Stromal cell of bone marrow (primary cell): Measurements from ENCODE around the gene RNLS.

Source experiments
- DNase-seq: peaks from one replicate; pipeline ENCODE4 v3.0.0-alpha.2; 2012; ENCODE audit warnings: low read depth

The RNLS gene

DNA sequence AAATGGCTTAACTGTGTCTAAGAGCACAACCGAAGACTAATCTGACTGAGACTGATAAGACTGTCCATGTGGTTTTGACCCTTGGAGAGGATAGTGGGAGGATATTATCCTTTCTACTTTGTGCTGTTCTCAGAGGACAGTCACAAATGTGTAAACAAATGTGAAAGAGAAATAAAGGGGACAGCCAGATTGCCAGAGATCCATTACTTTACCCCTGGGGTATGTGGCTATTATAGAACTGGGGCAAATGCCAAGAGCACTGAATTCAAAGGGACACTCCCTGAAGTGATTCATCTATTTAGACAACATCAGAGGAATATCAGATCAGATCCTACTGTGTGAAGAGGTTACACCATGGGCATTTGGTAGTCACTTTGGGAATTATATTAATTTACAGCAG is 154.7 kb downstream of the RNLS start:
- DNase-seq: no peak

DNA sequence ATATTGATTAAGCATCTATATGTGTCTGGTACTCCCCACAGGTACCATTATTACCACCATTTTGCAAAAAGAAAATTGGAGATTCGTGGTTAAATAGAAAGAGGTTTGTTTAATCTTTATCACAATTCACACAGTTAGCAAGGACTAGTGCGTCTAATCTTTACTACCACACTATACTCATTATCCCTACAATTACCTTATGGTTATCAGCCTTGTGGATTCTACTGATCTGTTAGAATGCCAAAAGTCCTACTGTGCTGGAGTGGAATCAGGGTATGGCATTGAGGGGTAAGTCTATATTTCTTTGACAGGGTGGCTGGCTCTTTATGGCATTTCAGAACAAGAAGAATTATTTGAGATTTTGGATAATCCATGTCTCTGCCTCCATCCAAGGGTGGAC is 156.1 kb downstream of the RNLS start:
- no peak for DNase-seq

DNA sequence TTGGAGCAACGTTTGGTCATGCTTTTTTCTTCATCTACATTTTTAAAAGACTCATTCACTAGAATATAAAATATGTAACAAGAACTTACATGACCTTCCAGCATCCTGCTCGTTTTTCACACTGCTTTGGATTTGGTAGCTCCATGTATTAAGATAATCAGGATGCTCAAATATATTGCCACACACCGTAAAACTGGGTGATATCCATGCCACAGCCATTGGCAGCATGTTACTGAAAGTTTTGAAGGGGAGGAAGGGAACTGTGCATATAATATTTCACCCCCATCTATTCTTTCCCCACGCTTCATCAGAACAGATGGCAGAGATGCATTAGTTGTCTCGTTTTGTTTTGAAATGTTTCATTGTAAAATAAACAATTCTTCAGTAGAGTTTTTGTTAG is 158.2 kb downstream of the RNLS start:
- no peak for DNase-seq

DNA sequence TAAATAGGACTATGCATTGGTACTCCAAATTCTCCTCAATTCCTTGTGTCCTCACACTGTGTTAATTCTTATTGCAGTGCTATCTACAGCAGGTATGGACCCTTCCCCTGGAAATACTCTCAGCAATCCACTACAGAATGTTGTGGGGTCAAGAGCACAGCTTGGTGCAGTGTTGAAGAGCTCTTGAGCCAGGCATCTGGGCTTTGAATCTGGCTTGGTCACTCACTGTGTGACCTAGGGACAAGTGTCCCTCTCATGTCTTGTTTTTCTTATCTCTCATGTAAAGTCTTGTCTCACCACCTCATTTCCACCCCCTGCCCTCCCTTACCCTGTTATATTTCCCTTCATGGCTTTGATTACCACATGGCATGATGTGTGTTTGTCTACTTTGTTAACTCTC is 159.4 kb downstream of the RNLS start:
- no peak for DNase-seq

DNA sequence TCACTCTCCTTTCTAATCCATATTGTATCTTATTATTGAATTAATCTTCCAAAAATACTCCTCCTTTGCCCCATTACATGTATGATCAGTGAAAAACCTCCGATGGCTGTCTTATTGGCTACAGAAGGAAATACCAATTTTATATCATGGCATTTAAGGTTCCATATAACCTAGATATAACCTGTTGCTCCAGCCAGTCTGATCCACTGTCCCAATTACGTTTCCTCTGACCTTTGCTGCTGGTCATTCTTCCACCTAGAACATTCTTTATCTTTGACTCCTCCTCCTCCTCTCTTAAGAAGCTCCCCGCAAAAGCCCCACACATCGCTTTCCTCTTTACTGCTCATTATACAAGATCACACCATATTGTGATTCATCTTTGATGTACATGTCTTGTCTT is 161.5 kb downstream of the RNLS start:
- DNase-seq: no peak

DNA sequence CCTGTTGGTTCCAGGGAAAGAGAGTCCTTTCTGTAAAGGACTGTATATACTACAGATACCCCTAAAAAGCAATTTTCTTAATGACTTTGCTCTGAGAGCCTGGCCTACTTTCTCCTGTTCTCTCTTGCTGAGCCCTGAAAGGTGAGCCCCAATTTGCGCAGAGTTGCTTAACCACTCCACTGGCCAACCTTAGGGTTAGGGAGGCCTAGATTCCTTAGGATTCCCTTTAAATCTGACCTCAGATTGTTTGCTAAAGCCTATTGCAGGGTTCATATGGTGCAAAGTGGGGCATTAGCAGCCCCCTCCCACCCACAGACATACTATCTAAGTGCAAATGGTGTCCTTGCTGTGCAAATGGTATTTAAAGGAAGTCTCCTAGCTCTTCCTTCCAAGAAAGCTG is 164.2 kb downstream of the RNLS start:
- DNase-seq: no peak

DNA sequence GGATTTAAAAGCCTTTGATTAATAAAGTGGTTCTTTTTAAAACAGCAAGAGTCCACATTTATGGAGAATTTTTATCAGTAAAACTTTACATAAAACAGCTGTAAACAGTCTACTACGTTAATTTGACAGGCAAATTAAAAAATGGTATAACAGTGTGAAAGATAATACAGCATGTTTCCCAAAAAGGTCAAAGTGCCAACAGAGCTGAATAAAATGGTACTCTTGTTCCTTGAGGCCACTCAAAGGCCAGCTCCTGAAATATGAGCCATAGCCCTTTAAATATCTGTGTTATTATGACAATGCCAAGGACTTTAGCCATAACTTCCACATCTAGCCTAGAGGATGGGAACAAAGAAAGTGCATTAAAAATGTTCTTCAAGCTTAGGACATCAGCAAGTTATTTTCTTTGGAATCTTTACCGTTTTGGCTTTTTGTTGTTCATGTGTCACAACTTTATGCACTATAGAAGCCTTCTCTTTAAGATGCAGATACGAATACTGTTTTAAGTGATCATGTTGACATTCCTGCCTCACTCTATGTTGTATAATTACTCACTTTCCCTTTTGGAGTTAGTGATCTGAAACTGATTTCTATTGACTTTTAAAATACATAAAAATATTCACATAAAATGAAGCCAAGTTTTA is 165.6 kb downstream of the RNLS start:
- DNase-seq: no peak

DNA sequence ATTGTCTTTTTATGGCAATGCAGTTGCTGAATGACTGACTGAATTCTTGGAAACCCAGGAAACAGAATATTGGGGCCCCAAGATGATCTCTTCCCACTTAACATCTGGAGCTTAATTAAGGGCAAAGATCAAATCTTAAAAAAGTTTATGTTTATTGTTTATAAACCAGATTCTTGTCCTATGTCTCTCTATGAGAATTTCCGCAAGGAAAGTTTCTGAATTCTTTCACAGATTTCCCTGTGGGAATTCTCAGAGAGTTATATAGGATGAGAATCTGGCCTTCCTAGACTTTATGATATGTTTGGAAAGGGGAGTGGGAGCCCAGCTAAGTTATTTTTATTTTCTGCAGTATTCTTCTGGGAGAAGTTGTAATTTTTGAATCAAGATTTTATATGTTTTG is 166.3 kb downstream of the RNLS start:
- DNase-seq: no peak

DNA sequence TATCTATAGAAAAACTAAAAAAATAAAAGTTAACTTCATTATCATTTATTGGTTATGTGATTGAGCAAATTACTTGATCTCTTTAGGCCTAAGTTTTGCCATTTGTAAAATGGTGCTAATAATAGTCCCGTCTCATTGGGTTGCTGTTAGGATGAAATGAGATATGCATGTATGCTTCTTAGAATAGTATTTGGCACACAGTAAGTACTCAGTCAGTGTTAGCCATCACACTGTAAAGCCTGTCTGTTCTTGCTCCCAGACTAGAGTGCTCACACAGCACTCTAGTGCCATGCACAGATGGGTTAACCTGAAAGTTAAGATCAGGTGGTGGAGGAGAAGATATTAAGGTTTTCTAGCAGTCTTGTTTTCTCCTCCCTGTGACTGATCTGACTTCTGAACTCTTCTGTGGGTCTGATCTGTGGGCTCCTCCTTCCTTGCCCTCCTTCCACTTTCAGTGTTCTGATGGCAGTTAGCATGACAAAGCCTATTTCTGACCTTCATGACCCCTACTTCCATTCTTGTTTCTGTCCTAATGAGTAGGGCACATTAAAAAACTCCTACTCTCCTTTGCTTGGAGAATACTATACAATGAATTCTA is 167.5 kb downstream of the RNLS start:
- DNase-seq: no peak

DNA sequence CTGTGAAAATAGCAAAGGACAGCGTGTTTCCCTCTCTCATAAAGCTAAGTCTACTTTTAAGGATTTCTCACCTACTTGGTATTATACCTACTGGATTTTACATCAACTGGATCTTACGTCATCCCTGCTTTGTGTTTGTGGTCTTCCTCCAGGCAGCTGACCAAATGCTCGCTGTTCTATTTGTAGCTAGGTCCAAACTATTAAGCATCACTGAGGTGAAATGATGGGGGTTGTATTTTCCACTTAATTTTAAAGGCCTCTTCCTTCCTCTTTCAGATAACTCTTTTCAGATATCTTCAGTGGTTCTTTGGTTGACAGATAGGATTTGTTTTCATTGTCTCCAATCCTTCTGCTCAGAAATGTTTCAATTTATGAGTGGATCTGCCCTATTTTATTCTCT is 169.7 kb downstream of the RNLS start:
- no peak for DNase-seq

DNA sequence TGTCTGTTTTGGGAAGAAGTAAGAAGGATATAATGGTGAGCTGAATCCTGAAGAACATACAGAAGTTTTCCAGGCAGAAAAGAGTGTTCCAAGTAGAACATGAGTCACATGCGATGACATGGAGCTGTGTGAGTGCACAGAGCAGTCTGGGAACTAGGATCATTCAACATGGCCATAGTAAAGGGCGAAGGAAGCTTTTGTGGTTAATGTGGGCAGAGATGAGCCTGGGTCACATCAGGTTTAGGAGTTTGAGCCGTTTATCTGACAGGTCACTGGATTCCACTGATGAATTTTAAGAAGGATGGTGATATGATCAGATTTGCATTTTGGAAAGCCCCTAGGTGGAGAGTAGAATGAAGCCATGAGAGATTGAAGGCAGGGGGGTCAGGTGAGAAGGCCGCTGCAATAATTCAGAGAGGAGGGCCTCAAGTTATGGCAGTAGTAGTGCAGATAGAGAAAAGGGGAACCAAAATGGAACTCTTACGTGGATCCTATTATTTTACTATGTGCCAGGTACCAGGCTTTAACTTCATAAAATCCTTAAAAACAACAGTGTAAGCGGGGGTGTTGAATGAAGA is 171.3 kb downstream of the RNLS start:
- no peak for DNase-seq

DNA sequence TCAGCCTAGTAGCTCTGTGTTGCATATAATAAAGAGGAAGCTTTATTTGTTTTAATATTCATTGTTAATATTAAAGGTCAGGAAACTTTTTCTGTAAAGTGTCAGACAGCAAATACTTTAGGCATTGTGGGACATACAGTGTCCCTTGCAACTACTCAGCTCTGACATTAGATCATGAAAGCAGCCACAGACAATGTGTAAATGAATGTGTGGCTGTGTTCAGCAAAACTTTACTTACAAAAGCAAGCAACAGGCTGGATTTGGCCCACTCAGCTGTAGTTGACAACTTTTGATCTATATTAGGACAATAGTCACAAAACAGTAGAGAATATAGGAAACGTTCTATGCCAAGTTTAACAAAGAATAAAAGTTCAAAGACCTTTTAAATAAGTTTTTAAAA is 173.3 kb downstream of the RNLS start:
- DNase-seq: no peak

DNA sequence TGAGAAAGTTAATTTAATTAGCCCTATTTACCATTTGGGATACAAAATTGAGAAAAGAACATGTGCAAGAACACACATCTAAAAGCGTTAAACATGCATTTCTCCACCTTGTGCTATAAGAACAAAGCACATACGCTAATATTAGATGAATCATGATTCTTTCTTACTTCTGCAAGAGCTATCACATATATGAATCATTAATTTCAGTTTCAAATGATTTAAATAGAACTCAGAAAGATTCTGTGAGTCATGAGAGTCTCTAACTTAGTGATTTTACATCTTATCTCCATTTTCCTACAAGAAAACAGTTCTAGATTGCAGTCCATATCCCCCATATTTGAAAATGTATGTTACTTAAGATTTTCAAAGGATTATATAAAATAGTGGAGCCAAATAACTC is 173.9 kb downstream of the RNLS start:
- DNase-seq: no peak

DNA sequence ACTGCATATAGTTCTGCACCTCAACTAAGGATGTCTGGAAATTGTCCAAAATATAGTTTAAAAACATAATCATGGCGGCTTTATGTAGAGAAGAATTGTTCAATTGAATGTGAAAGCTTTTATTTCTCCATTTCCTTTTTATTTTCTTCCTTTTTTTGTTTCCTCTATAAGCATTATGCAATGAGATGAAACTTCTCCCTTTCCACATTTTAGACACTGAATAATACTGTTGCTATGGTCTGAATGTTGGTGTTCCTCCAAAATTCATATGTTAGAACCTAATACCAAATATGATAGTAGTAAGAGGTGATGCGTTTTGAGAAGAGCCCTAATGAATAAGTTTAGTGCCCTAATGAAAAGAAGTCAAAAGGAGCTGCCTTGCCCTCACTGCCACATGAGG is 175.0 kb downstream of the RNLS start:
- no peak for DNase-seq

DNA sequence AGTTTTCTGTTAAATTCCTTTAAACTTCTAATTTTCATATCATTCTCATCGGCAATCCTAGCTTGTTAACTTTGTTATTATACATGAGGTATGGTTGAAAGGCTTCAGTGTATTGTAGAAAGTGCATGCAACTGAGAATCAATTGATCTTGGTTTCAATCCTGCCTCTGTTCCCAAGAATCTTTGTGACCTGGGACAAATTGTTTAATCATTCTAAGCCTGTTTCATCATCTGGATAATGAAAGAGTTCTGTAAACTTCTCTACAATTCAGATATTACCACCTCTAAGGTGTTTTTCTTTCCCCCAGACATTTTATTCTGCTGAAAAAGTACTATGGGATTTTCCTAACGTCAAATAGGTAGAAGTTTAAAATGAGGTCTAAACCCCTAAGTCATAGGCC is 179.0 kb downstream of the RNLS start:
- DNase-seq: no peak

DNA sequence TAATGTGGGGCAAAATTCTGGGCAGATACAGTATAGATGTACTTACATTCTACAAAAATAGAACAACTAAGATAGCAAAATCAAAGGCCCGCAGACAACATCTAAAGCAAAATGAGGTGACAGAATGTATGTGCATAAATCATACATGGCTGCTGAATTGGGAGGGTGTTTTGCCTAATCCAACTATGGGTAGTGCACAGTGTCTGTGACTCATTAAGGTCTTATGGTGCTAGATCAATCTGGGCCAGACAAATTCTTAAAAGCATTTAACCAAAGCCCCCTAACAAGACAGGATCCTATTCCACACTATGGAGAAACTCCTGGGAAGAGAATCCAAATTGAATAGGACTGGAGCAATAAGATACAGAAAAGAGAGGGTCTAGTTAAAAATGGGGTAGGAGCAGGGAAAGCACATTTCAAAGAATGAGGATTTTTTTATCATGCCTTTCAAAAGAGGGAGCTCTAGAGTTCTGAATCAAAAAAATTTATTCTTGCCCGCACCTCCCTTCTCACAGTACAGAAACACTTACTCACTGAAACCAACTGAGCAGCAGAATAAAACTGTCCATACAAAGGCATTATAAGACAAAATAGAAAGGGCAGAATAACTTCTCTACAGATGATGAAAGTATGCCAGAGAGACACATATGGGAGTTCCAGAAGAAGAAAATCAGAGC is 181.3 kb downstream of the RNLS start:
- DNase-seq: peak; percentile 35

DNA sequence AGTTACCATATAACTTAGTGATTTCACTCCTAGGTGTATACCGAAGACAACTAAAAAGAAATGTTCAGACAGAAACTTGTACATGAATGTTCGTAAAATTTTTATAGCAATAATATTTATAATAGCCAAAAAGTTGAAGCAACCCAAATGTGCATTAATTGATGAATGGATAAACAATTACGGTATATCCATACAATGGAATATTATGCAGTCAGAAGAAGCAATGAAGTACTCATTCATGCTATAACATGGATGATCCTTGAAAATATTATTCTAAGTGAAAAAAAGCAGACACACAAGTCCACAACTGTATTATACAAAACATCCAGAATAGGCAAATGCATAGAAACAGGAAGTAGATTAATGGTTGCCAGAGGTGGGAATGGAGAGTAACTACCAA is 183.9 kb downstream of the RNLS start:
- no peak for DNase-seq

DNA sequence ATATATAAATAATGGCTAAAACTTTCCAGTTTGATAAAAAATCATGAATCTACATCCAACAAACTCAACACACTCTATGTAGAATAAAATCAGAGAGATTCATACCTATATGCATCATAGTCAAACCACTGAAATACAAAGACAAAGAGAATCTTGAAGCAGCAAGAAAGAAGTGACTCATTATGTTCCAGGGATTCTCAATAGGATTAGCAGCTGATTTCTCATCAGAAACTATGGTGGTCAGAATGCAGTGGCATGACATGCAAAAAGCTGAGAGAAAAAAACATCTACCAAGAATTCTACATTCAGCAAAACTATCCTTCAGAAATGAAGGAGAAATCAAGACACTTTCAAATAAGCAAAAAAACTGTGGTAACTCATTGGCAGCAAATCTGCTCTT is 187.4 kb downstream of the RNLS start:
- no peak for DNase-seq

DNA sequence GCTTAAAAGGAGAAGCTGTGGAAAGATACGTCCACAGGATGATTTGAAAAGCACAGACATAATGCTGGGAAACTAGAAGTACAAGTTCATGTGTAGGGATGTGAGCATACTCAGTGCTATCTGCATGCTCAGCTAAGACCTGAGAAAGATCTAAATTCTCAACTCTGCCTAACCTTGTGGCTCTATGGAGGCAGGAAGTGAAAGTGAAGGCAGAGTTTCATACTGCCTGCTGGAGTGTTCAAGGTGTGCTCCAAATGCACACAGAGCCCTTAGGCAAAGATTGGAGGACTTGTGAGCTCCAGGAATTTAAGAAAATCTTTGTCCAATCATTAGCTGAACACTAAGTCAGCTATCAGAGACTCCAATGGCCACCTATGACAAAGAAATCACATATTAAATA is 190.9 kb downstream of the RNLS start:
- DNase-seq: no peak

DNA sequence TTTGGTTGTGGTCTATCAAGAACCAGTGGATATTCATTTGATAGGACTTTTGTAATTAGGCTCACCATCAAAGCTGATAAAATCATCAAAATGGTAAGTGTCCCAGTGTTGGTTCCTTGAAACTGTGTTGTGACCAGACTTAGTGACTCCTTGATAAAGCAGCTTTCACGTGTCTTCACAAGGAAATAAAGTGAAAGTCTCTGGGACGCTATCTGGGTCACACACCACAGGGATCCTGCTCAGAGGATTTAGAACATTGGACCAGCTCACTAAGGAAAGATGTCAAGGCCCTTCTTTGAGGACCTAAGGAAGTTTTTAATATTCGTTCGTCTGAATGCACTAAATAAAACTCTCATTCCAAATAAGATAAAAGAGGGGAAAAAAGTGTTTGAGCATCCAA is 193.1 kb downstream of the RNLS start:
- DNase-seq: no peak

DNA sequence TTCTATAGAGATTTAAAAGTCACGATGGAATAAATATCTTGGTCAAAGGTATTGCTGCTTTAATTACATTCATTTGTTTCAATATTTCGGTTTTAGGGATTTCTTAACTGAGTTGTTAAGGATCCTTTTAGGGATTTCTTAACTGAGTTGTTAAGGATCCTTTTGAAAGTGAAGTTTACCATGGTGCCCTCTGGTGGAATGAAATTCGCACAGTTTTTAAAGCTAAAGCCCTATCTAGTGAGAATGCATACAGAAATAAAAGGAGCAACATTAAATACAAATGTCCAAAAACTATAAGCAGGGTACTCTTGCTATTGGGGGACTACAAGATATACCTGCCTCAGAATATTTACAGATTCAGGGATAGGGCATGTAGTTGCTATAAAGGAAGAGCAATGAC is 193.7 kb downstream of the RNLS start:
- DNase-seq: peak; percentile 57

DNA sequence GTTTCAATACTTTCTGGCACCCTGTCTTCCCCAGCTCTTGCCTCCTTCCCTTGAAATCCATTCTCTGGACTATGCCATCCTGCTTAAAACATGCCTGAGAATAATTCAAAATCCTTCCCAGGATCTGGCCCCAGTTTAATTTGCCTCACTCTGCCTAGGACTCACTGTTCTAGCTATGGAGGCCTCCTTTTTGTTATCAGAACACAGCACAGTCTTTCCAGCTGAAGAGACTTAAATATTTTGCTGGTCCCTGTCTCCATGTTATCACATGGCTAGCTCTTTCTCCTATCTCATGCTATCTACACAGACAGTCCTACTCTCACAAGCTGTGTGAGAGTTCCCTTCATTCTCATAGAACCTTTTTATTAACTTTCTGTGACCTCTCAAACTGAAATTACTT is 194.8 kb downstream of the RNLS start:
- DNase-seq: no peak
